NOMO-1 (cell line): ENCODE data around the gene PRDM16.

Source experiments
- DNase-seq, 2 experiments: peaks; one replicate each; lab custom pipeline; 2025; ENCODE audit not compliant: unreplicated experiment in 2 of 2; lab: John Stamatoyannopoulos, UW

PRDM16 gene

DNA sequence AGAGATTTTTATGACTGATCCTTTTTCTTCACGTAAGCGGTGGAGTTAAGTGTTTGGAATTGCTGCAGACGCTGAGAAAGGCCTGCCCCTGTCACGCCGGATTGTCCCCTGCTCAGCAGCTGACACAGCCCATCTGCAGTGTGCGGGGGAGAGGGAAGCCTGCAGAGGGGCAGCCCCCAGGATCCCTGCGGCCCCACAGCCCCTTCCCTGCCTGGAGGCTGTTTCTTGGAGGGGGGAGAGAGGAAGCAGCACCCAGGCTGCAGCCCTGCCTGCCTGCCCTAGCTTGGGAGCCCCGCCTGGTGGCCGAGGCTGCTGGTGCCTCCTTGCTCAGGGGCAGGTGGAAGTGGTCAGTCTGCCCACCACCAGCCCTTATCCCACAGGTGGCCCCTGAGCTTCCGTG lies 50.7 kb downstream of the PRDM16 start:
- DNase-seq, result no peak

GRCh38 chr1:3120140-3120539 lies 51.1 kb downstream of the PRDM16 start:
- no peak for DNase-seq

- no peak for DNase-seq
Observed at GRCh38 chr1:3120994-3121393, 52.0 kb downstream of the PRDM16 start.

DNA sequence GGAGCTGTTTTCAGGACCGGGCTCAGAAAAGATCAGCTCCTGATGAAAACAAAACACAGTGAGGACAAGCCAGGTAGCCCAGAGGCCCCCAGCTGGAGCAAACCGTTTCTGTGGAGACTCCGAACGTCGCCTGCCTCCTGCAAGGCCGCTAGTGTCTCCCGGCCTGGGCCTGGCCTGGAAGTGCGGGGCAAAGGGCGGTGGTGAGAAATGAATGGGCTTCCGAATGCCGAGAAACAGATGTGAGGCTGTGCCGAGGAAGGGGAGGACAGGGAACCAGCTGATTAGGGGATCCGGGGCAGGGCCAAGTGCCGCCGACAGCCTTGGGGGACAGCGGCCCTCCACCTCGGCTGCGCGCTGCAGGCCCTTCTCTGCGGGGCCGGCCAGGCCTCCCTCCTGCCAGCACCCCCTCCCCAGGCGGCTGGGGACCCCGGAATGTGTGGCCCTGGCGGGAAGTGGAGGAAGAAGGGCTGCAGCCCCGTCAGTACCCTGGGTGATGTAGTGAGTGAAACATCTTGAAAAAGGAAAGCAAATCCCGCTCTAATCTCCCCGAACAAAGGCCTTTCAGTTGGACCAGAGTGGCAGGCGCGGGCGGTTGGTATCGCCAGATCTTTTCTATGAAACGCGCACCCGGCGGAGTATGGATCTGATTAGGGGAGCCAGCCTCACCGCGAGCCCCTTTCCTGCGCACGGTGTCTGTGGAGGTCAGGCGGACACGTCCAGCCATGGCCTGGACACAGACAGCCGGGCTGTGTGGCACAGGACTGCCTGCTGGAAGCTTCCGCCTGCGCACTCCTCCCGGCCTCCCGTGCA lies 52.6 kb downstream of the PRDM16 start:
- no peak for DNase-seq

DNA sequence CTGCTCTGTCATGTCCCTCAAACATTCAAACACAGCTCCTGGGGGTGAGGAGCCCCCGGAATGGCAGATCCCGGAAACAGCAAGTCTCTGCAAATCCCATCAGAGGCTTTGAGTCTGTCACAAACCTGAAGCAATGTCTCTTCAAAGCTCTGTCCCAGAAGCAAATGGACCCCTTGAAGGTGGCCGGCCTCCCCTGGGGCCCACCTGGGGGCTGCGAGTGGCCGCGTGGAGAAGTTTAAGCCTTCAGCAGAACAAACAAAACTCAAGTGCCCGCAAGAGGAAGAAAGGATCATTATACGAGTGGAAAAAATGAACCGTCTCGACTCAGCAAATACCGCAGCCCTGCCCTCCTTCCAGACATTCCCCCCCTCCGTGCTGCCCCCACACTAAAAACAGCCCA lies 53.3 kb downstream of the PRDM16 start:
- no peak for DNase-seq

DNA sequence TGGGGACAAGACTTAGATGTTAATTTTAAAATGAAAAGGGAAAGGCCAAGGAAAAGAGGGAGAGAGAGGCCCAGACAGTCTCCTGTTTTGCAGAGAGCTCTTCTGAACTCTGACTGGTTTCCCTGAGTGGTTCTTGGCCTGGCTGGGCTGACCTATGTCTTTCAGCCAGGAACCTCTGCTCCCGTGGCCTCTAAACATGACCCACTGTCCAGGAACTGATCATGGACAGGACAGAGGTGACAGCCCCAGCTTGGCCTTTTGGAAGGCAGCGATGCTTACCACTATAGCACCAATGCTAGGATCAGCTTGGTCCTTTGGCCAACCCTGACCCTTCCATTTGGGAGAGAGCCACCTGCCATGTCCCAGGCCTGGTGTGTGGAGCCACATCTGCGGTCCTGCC lies 55.2 kb downstream of the PRDM16 start:
- DNase-seq, result no peak

- DNase-seq, result no peak
Observed at GRCh38 chr1:3125078-3125477, 56.1 kb downstream of the PRDM16 start.

- no peak for DNase-seq
Observed at GRCh38 chr1:3125546-3126368, 56.8 kb downstream of the PRDM16 start.

DNA sequence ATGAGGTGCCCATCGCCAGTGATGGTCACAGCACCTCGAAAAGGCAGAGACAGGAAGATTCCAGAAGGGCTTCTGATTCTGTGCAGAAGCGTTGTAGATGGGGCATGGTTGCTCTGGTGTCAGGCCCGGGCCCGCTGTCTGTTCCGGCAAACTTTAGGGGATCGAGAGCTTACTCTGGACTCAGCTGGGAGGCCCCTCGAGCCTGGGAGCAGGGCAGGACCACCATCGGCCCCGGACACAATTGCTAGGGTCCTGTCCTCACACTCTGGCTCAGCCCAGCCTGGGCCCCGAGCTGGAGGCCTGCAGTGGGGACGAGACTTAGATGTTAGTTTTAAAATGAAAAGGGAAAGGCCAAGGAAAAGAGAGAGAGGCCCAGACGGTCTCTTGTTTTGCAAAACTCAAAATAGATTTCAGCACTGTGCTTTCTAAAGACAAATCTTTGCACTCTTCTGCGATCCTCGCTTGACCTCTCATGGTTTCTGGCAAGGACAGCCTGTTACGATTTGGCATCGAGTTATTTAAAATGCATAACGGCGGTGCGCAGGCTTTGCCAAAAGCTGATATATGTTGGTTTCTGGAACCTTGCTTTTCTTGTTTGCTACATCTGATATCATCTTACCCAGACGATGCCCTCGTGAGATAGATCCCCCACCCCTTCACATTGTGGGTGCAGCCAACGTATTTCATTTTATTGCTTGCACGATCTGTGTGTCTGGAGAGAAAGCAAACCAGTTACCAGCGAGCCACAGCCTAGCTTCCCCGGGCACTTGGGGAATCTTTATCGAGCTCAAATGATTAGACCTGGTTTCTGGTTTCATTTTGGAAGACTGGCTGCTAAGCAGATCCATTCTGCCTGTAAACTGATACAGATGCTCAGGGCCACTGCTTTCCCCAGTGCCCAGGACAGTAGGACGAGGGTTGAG lies 58.0 kb downstream of the PRDM16 start:
- DNase-seq, result no peak

GRCh38 chr1:3127738-3128137 lies 58.7 kb downstream of the PRDM16 start:
- DNase-seq, result no peak

GRCh38 chr1:3128431-3129132 lies 59.6 kb downstream of the PRDM16 start:
- DNase-seq, result no peak

GRCh38 chr1:3129133-3129490 lies 60.1 kb downstream of the PRDM16 start:
- DNase-seq, result no peak

GRCh38 chr1:3130268-3130667 lies 61.3 kb downstream of the PRDM16 start:
- DNase-seq, result no peak

DNA sequence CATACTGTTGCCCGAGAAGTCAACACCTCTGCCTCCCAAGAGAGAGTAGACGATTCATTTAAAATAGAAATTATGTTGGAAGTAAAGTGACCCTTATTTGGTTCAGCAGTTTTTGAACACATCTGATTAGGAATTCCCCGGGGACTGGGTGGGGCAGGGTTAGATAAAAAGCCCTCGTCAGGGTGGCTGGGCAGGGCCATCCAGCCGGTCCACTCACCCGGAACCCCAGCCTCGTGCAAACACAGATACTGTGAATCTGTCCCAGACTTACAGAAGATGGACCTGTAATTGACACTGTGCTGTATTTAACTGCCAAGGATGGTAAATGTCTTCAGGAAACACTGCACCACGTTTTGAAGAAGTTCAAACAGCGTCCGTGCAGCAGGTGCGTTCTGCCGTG lies 63.7 kb downstream of the PRDM16 start:
- DNase-seq, result no peak

- DNase-seq, result no peak
Observed at GRCh38 chr1:3133686-3134085, 64.7 kb downstream of the PRDM16 start.

GRCh38 chr1:3134381-3135072 lies 65.5 kb downstream of the PRDM16 start:
- DNase-seq, result no peak

GRCh38 chr1:3135073-3135702 lies 66.2 kb downstream of the PRDM16 start:
- no peak for DNase-seq

DNA sequence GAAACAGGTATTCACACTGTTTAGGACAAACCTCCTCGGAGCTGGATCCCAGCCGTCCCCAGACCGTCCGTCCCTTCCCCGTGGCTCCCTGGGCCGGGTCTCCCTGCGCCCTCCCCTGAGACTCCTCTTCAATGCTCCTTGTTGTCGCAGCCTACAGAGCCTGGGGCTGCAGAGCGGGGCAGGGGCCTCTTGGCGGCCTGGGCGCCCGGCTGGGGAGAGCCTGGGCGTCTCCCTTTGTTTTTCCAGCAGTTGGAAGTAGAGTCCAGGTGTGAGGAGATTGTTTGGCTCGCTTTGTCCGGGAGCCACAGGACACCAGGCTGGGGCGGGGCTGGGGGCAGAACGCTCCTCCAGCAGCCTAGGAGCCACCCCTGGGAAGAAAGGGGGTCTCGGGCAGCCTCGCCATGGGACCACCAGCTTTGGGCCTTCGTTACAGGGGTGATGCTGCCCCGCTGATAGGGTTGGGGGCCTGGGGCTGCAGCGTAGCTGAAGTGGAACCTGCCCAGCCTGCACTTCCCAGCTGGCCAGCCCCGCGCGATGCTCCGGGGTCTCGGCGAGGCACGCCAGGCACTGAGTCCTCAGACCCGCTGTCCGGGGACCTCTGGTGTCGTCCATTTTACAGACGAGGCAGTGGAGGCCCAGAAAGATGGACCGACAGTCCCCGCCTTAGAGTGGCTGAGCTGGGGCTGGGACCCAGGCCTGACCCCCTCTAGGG lies 66.9 kb downstream of the PRDM16 start:
- DNase-seq, result no peak

DNA sequence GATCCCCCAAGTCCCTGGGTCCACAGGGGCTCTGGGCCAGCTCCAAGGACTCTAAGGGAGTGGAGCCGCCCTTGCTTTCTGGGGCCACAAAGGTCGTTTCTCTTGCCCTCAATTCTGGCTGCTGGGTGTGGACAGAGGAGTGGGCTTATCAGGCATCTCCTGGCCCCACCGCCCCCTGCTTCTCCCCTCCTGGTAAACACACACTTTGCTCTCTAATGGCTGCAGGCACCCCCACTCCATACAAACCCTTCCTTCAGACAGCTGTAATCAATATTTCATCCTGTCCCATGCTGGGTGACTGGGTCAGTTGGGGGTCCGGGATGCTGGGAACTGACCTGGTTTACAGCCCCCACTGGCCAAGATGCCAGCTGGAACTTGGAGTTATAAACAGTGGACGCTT lies 67.5 kb downstream of the PRDM16 start:
- no peak for DNase-seq
